ENCODE results near the gene PRRG4.

DNA sequence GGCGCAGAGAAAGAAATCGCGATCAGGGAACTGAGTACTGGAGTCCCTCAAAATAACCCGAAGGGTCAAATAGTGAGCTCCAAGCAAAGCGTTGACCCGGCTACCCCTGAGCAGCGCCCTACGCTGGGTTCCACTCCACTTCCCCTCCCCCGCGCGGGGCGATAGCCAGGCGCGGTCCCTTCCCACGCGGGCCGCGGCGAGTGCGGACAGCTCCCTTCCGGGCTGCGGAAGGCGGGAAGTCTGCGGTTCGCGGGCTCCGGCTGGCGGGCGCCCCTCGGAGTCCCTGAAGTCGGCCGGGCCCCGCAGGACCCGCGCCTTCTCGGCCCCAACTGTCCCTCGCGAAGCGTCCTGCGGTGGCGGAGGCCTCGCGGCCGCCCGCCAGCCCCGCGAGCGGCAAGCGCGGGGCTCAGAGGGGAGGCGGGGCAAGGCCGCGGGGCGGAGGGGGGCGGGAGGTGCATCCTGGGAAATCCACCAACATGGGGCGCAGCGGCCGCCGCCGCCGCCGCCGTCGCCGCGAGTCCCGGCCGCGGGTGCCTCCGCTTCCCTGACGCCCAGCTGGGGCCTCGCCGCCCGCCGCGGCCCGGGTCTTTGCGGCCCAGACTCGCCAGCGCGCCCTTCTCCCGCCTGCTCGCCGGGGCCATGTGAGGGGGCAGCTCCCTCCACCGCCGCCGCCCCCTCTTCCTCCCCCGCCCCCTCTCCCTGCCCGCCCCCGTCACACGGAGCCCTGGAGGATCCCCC, 62.8 kb downstream of the PRRG4 start, which contains the start of gene QSER1:
- TF ChIP-seq, protein P1, sequence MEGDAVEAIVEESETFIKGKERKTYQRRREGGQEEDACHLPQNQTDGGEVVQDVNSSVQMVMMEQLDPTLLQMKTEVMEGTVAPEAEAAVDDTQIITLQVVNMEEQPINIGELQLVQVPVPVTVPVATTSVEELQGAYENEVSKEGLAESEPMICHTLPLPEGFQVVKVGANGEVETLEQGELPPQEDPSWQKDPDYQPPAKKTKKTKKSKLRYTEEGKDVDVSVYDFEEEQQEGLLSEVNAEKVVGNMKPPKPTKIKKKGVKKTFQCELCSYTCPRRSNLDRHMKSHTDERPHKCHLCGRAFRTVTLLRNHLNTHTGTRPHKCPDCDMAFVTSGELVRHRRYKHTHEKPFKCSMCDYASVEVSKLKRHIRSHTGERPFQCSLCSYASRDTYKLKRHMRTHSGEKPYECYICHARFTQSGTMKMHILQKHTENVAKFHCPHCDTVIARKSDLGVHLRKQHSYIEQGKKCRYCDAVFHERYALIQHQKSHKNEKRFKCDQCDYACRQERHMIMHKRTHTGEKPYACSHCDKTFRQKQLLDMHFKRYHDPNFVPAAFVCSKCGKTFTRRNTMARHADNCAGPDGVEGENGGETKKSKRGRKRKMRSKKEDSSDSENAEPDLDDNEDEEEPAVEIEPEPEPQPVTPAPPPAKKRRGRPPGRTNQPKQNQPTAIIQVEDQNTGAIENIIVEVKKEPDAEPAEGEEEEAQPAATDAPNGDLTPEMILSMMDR (IDR thresholded peaks at IDR 0.05): no peak
- TF ChIP-seq POLR2A (IDR thresholded peaks at IDR 0.05) (peak; percentile 78), POLR2AphosphoS5 (IDR thresholded peaks at IDR 0.05) (peak; percentile 45)

All from gastroesophageal sphincter (tissue), 3 donors.